Lung microvascular endothelial cell (primary cell): ENCODE results near the gene SNX24. TPM values are rescaled to one million over a fixed set of nuclear protein-coding genes. Genes with fewer than 3 reads are reported as not detected.
"Not testable (repeated sequence)": the region's sequence is repeated elsewhere in the genome, so short reads cannot be mapped to it uniquely, and the experiment has no call there.

Experiments
- DNase-seq, 2 donors: peaks; one replicate each; pipeline versions ENCODE4 v3.0.0 to v3.0.0-alpha.2; 2010; ENCODE audit warnings: low read depth in 2 of 2
- total RNA-seq: library from RNA; depleted of rRNA; stranded (reverse); fragments of >200 nt; gene quantifications from 2 replicates; pipeline ENCODE4 v1.2.1, GENCODE V29; 2014

SNX24 gene
- total RNA-seq, 1 donor from 2014 or later = 3.4 TPM

- no peak for DNase-seq
These were observed 114.5 kb downstream of the SNX24 start for GRCh38 chr5:122959740-122960445.

- no peak for DNase-seq
These were observed 117.9 kb downstream of the SNX24 start for GRCh38 chr5:122963305-122963704.

GRCh38 chr5:122965111-122965510, 119.7 kb downstream of the SNX24 start:
- DNase-seq = no peak

GRCh38 chr5:122967085-122967484, 121.7 kb downstream of the SNX24 start:
- no peak for DNase-seq

GRCh38 chr5:122967625-122968024, 122.2 kb downstream of the SNX24 start:
- no peak for DNase-seq

- DNase-seq = not testable (repeated sequence)
These were observed 122.6 kb downstream of the SNX24 start for GRCh38 chr5:122968056-122968455.

- no peak for DNase-seq
These were observed 125.9 kb downstream of the SNX24 start for GRCh38 chr5:122971333-122971732.

GRCh38 chr5:122972877-122973276, 127.5 kb downstream of the SNX24 start:
- DNase-seq = no peak

- not testable (repeated sequence) for DNase-seq
These were observed 128.3 kb downstream of the SNX24 start for GRCh38 chr5:122973759-122974158.

GRCh38 chr5:122974251-122974650, 128.8 kb downstream of the SNX24 start:
- not testable (repeated sequence) for DNase-seq

- DNase-seq = no peak
These were observed 131.9 kb downstream of the SNX24 start for GRCh38 chr5:122977319-122977718.

- no peak for DNase-seq
These were observed 132.7 kb downstream of the SNX24 start for GRCh38 chr5:122978068-122978467.

GRCh38 chr5:122978644-122979297, 133.4 kb downstream of the SNX24 start:
- DNase-seq = no peak

GRCh38 chr5:122981846-122982245, 136.4 kb downstream of the SNX24 start:
- peak; percentile 24 to 82 for DNase-seq

GRCh38 chr5:122982376-122982775, 137.0 kb downstream of the SNX24 start:
- no peak for DNase-seq

GRCh38 chr5:122984425-122984824, 139.0 kb downstream of the SNX24 start:
- no peak for DNase-seq

- no peak for DNase-seq
These were observed 139.7 kb downstream of the SNX24 start for GRCh38 chr5:122985006-122985700.

- DNase-seq = no peak
These were observed 140.7 kb downstream of the SNX24 start for GRCh38 chr5:122985954-122986721.

GRCh38 chr5:122996091-122996490, 150.7 kb downstream of the SNX24 start:
- no peak for DNase-seq

GRCh38 chr5:122997294-122997693, 151.9 kb downstream of the SNX24 start:
- DNase-seq = no peak

GRCh38 chr5:122999947-123000563, 154.6 kb downstream of the SNX24 start:
- DNase-seq = peak; percentile 45 to 67
